ENCODE results near the gene PPP6R3. TPM values are rescaled to one million over a fixed set of nuclear protein-coding genes. Genes with fewer than 3 reads are reported as not detected.

Gene PPP6R3
- total RNA-seq, 4 donors from 2014 or later = 90.7 to 253 (median 164) TPM

DNA sequence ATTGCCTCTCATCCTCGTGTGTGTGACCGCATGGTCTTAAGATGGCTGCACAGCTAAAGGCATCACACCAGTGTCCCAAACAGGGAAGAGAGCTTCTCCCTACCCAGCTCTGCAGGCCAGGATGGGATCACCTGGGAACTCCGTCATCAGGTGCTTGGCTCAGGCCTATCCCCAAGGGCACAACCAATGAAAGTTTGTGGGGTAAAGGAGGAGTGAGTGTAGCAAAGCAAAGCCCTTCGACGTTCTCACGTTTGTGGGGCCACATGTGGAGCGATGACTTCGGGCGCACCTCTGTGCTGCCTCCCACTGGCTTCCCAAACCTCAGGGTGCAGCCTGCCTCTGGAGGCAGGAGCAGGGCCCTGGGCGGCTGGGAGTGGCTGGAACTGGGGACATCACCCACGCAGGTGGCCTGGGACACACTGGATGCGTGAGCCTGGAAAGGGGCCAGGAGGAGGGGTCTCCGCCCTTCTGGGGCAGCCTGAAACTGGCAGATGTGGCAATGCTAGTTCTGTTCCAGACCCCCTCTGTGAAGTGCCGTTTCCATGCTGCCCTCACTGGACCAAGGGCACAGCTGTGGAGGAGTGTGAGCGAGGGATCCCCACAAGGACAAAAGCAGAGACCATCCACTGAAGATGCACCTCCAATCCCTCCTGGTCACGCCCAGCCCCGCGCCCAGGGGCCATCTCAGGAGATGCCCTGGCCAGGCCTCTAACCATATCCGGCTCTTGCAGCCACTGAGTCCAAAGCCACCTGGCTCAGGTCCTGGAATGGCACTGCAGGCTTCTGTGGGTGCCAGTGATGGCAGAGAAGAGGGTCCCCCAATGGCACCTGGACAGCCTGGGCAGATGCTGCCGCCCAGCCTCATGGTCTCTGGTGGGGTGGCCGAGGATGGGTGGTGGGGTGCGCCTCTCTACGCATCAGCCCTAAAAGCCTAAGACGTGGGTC is 193.2 kb downstream of the PPP6R3 start:
- Histone ChIP-seq H3K36me3 (no peaks in the 10 kb centered on the region), H3K4me1 (no peaks in the 10 kb centered on the region), H3K9me3 (no peaks in the 10 kb centered on the region), H3K4me3 (no peak overlapping the region), H3K27me3 (no peaks in the 10 kb centered on the region), H3K27ac (no peak overlapping the region)
- no peak for DNase-seq
- intact Hi-C loops (cut with DNase I; ENCODE audit: low total_unique reads) = no loop called here
- TF ChIP-seq, protein P1, sequence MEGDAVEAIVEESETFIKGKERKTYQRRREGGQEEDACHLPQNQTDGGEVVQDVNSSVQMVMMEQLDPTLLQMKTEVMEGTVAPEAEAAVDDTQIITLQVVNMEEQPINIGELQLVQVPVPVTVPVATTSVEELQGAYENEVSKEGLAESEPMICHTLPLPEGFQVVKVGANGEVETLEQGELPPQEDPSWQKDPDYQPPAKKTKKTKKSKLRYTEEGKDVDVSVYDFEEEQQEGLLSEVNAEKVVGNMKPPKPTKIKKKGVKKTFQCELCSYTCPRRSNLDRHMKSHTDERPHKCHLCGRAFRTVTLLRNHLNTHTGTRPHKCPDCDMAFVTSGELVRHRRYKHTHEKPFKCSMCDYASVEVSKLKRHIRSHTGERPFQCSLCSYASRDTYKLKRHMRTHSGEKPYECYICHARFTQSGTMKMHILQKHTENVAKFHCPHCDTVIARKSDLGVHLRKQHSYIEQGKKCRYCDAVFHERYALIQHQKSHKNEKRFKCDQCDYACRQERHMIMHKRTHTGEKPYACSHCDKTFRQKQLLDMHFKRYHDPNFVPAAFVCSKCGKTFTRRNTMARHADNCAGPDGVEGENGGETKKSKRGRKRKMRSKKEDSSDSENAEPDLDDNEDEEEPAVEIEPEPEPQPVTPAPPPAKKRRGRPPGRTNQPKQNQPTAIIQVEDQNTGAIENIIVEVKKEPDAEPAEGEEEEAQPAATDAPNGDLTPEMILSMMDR (IDR thresholded peaks at IDR 0.05) = no peak
- no peak for TF ChIP-seq POLR2A (IDR thresholded peaks at IDR 0.05)

DNA sequence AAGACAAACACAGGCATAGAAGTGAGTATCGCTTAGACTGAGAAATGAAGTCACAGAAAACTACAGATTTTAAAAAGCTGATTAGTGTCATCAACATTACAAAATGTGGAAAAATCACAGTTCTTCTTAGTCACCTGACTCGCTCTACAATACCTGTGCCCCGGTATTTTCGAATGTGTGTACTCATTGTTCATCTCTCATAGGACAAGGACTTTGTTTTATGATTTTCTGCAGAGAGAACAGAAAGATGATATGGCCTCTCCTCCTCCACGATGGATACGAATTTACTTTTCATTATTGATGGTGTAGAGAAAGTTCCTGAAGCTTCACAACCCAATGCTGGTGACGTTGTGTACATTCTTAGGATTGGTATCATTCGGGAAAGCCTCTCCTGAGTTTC is 194.4 kb downstream of the PPP6R3 start:
- Histone ChIP-seq H3K27me3 (no peaks in the 10 kb centered on the region), H3K27ac (no peak overlapping the region), H3K4me3 (no peak overlapping the region), H3K36me3 (no peaks in the 10 kb centered on the region), H3K9me3 (no peaks in the 10 kb centered on the region), H3K4me1 (no peaks in the 10 kb centered on the region)
- TF ChIP-seq, protein P1 (IDR thresholded peaks at IDR 0.05) = no peak
- no peak for DNase-seq
- intact Hi-C loops (cut with DNase I; ENCODE audit: low total_unique reads) = no loop called here

DNA sequence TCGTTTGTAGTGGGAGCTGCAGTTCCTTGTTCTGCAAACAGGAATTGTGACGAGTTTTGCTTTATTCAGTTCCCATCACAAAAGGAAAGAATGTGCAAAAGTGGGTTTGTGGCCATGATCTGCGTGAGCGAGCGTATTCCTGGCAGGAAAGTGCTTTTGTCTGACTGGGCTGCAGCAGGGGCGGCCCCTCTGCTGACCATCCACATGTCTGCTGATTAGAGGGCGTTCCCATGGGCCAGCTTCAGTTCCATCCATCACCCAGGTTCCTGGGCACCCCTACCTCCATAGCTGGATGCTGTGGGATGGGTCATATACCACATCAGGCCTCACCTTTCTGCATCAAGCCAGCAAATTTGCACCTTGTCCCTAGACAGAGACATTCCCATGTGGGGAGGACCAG is 194.9 kb downstream of the PPP6R3 start:
- no peak for TF ChIP-seq POLR2A (IDR thresholded peaks at IDR 0.05)
- TF ChIP-seq, protein P1 (IDR thresholded peaks at IDR 0.05) = no peak
- H3K27ac ChIP-seq = no peak overlapping the region
- H3K27me3 ChIP-seq = no peaks in the 10 kb centered on the region
- no peaks in the 10 kb centered on the region for H3K36me3 ChIP-seq
- intact Hi-C loops (cut with DNase I; ENCODE audit: low total_unique reads) = no loop called here
- DNase-seq = no peak
- no peaks in the 10 kb centered on the region for H3K4me1 ChIP-seq
- no peak overlapping the region for H3K4me3 ChIP-seq
- no peaks in the 10 kb centered on the region for H3K9me3 ChIP-seq

DNA sequence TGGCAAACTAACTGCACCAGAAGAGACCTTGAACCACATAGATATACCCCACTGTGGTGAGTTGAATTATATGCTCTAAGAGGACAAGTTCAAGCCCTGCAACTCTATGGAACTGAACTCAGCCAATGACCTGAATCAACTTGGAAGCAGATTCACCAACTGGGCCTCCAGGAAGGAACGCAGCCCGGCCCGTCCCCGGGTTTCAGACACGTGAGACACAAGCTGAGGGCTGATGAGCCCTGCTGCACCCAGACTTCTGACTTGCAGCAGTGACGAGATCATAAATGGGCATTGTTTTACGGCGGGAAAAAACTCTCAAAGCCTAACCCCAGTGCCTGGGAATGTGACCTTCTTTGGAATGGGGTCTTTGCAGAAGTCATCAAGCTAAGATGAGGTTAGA is 195.3 kb downstream of the PPP6R3 start:
- Histone ChIP-seq H3K36me3 (no peaks in the 10 kb centered on the region), H3K9me3 (no peaks in the 10 kb centered on the region), H3K4me3 (no peak overlapping the region), H3K27ac (no peak overlapping the region), H3K4me1 (no peaks in the 10 kb centered on the region), H3K27me3 (no peaks in the 10 kb centered on the region)
- DNase-seq = no peak
- intact Hi-C loops (cut with DNase I; ENCODE audit: low total_unique reads) = no loop called here
- no peak for TF ChIP-seq POLR2A (IDR thresholded peaks at IDR 0.05)
- TF ChIP-seq, protein P1 (IDR thresholded peaks at IDR 0.05) = no peak

DNA sequence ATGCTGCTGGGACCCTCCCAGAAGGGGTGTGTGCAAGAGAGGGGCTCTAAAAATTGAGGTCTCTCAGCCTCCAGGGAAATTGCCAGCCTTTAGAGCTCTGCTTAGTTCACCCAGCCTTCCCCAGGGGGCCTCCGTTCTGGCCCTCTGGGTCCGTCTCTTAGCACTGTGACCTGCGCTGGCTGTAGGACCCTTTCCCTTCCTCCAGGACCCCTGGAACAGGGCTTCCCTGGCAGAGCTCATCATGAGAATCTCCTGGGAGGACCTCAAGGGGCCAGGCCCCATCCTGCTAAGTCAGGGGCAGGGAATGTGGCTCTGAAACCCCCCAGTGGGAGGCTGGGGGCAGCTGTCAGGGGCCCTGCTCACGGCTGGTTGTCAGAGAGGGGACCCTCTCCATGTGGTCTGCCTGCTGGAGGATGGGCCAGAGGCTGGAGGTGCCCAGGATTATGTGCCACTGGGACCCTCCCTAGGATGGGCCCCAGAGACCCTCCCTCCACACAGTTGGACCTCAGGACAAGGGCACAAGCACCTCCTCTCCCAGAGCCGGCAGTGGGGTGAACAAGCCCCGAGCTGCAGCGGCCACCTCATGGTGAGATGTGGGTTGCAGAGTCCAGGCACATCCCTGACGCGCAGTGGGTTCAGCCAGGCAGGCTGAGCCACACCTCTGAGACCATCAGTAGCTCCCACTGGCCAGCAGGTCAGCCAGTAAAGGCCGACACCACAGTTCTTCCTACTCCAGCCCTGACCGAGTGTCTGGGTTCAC is 196.6 kb downstream of the PPP6R3 start:
- Histone ChIP-seq H3K27ac (no peak overlapping the region), H3K9me3 (no peaks in the 10 kb centered on the region), H3K4me3 (no peak overlapping the region), H3K4me1 (no peaks in the 10 kb centered on the region), H3K36me3 (no peaks in the 10 kb centered on the region), H3K27me3 (no peaks in the 10 kb centered on the region)
- intact Hi-C loops (cut with DNase I; ENCODE audit: low total_unique reads) = no loop called here
- TF ChIP-seq, protein P1 (IDR thresholded peaks at IDR 0.05) = no peak
- no peak for TF ChIP-seq POLR2A (IDR thresholded peaks at IDR 0.05)
- DNase-seq = no peak

Data from uterus (tissue), 4 donors.